GM18867 (cell line): ENCODE results near the gene SH2D3C.
"Not testable (repeated sequence)": the region's sequence is repeated elsewhere in the genome, so short reads cannot be mapped to it uniquely, and the experiment has no call there.

ENCODE experiments used
- ATAC-seq: cut with Tn5 transposase; IDR thresholded peaks from one replicate; pipeline ENCODE4 v1.9.1; 2021; ENCODE audit warnings: mild to moderate bottlenecking, moderate library complexity; ENCODE audit not compliant: unreplicated experiment

Gene SH2D3C

GRCh38 chr9:127769101-127769500 is 9.4 kb downstream of the SH2D3C start:
- ATAC-seq = no peak

GRCh38 chr9:127768698-127769097 is 9.8 kb downstream of the SH2D3C start:
- ATAC-seq = no peak

GRCh38 chr9:127767909-127768331 is 10.5 kb downstream of the SH2D3C start:
- ATAC-seq = no peak

- ATAC-seq = no peak
Observed at GRCh38 chr9:127767410-127767809, 11.1 kb downstream of the SH2D3C start.

GRCh38 chr9:127765418-127765817 is 13.0 kb downstream of the SH2D3C start:
- no peak for ATAC-seq

GRCh38 chr9:127763918-127764384 is 14.5 kb downstream of the SH2D3C start:
- no peak for ATAC-seq

GRCh38 chr9:127762111-127762676 is 16.3 kb downstream of the SH2D3C start:
- ATAC-seq = no peak

- ATAC-seq = no peak
Observed at GRCh38 chr9:127761491-127761956, 16.9 kb downstream of the SH2D3C start.

- no peak for ATAC-seq
Observed at GRCh38 chr9:127761061-127761460, 17.4 kb downstream of the SH2D3C start.

GRCh38 chr9:127758843-127759242 is 19.6 kb downstream of the SH2D3C start:
- no peak for ATAC-seq

GRCh38 chr9:127756776-127757175 is 21.7 kb downstream of the SH2D3C start:
- ATAC-seq = not testable (repeated sequence)

GRCh38 chr9:127756233-127756632 is 22.2 kb downstream of the SH2D3C start:
- ATAC-seq = no peak

- no peak for ATAC-seq
Observed at GRCh38 chr9:127755061-127756060, 23.1 kb downstream of the SH2D3C start.

- ATAC-seq = no peak
Observed at GRCh38 chr9:127754099-127755060, 24.1 kb downstream of the SH2D3C start.

GRCh38 chr9:127753622-127754021 is 24.8 kb downstream of the SH2D3C start:
- no peak for ATAC-seq

- ATAC-seq = no peak
Observed at GRCh38 chr9:127753148-127753547, 25.3 kb downstream of the SH2D3C start.

GRCh38 chr9:127751269-127752054 is 27.0 kb downstream of the SH2D3C start:
- no peak for ATAC-seq

- ATAC-seq = no peak
Observed at GRCh38 chr9:127749090-127749787, 29.2 kb downstream of the SH2D3C start.

GRCh38 chr9:127746959-127747569 is 31.4 kb downstream of the SH2D3C start:
- ATAC-seq = no peak
